Right atrium auricular region (tissue), 2 donors: ENCODE results near the gene ACACB. TPM values are rescaled to one million over a fixed set of nuclear protein-coding genes. Genes with fewer than 3 reads are reported as not detected.
A peak's percentile ranks its signal among the peaks of the same experiment; 100 is the strongest.

Source experiments
- DNase-seq: peaks from one replicate; pipeline ENCODE4 v3.0.0-alpha.2; 2019; ENCODE audit warnings: low spot score
- H3K27ac ChIP-seq, 2 donors: fragments of 200-600 bp; sonication (generic); 1 replicate in 1 of 2; 2 replicates in 1 of 2; pipeline ENCODE4 v1.5.1; 2016 to 2019
- H3K27me3 ChIP-seq, 2 donors: fragments of 200-600 bp; sonication (generic); one replicate each; pipeline versions ENCODE4 v1.5.1 to v1.6.0; 2017 to 2019
- H3K36me3 ChIP-seq: fragments of 200-600 bp; sonication (generic); one replicate; pipeline ENCODE4 v1.5.1; 2016
- H3K4me1 ChIP-seq, 2 donors: fragments of 200-600 bp; sonication (generic); one replicate each; pipeline versions ENCODE4 v1.5.1 to v1.6.0; 2017 to 2019
- H3K4me3 ChIP-seq, 2 donors: fragments of 200-600 bp; sonication (generic); 1 replicate in 1 of 2; 2 replicates in 1 of 2; pipeline ENCODE4 v1.5.1; 2017 to 2019; ENCODE audit warnings: mild to moderate bottlenecking in 1 of 2, moderate library complexity in 1 of 2
- H3K9me3 ChIP-seq, 2 donors: fragments of 200-600 bp; sonication (generic); one replicate each; pipeline ENCODE4 v1.5.1; 2019
- CTCF ChIP-seq, 2 donors: fragments of 200-600 bp; sonication (generic); IDR thresholded peaks; one replicate each; pipeline ENCODE4 v1.5.1; 2019; ENCODE audit warnings: antibody characterized with exemption in 2 of 2
- total RNA-seq, 2 donors: library from RNA; depleted of rRNA; stranded (reverse); fragments of >200 nt; gene quantifications; one replicate each; pipeline ENCODE4 v1.1.0, GENCODE V29; 2016

The ACACB gene
- total RNA-seq, 2 donors from 2014 or later = 76.8 to 104 TPM

DNA sequence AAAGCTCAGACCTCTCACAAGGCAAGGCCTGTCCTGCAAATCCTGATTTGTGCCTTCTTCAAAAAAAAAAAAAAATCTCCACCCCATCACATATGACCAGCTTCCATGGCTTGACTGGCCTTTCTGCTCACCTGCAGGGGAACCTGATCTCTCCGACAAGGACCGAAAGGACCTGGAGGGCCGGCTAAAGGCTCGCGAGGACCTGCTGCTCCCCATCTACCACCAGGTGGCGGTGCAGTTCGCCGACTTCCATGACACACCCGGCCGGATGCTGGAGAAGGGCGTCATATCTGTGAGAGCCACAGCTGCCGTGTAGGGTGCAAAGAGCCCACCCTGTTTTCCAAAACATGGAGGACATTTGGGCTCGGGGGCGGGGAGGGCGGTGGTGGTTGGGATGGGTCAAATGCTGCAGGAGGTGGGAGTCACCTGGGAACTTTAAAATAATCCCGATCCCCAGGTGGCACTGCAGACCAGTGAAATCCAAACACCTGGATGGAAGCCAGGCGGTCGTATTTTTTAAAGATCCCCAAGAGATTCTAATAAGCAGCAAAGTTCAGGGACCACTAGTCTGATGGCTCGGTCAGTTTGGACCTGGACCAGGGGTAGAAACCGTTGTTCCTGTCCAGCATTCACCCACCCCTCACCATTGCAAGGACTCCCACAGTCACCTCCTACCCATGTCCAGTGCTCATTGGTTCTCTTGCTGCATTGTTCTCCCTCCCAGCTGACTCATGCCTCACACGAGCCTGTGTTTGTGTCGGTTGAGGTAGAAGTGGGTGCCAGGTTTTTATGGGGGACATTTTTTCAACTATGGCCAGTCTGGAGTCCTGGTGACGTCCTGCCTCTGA, 147.9 kb downstream of the ACACB start:
- Histone ChIP-seq H3K4me1 (peaks cover 0 to 4% of the 10 kb centered on the region in 2 donors), H3K36me3 (peaks cover 82% of the 10 kb centered on the region), H3K9me3 (no peaks in the 10 kb centered on the region), H3K4me3 (no peak overlapping the region), H3K27ac (no peak overlapping the region), H3K27me3 (no peaks in the 10 kb centered on the region)
- TF ChIP-seq CTCF (IDR thresholded peaks at IDR 0.05) = peak; percentile 53 to 83
- peak; percentile 77 for DNase-seq

GRCh38 chr12:109264943-109265650, 148.7 kb downstream of the ACACB start:
- Histone ChIP-seq H3K27me3 (no peaks in the 10 kb centered on the region), H3K27ac (no peak overlapping the region), H3K36me3 (peaks cover 74% of the 10 kb centered on the region)

DNA sequence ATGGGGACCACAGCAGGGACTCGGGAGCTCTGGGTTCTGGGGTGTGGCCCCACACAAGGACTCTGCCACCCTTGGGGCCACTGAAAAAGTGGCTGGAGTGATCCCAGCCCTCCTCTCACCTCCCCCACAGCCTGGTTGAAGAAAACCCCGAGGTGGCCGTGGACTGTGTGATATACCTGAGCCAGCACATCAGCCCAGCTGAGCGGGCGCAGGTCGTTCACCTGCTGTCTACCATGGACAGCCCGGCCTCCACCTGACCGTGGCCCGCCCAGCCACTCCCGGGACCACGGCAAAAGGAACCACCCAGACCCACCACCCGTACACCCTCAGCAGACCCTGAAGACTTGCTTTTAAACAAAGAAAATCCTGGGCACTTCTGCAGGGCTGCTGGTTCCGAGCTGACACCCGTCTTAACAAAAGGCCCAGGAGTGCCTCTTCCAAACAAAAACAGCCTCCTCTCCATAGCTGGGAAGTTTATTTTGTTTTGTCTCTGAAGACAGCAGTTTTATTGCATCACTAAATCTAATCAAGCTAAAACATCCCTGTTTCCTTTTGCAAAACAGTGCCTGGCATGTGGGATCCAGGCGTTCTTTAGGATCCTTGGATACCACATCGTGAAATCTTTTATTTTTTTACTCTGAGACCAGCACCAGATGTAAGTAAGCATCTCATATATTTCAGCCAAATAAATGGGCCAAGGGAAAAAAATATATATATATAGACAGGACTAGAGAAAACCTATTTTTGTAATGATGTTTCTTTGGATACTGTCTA, 149.9 kb downstream of the ACACB start:
- no peak for DNase-seq
- Histone ChIP-seq H3K9me3 (no peaks in the 10 kb centered on the region), H3K36me3 (peaks cover 62% of the 10 kb centered on the region), H3K4me3 (no peak overlapping the region), H3K27ac (no peak overlapping the region), H3K4me1 (peaks cover 0 to 4% of the 10 kb centered on the region in 2 donors), H3K27me3 (no peaks in the 10 kb centered on the region)
- TF ChIP-seq CTCF (IDR thresholded peaks at IDR 0.05) = no peak

More at GRCh38 chr12:109264943-109265650, 148.7 kb downstream of the ACACB start:
- DNase-seq = no peak
- TF ChIP-seq CTCF (IDR thresholded peaks at IDR 0.05) = no peak
- H3K9me3 ChIP-seq = no peaks in the 10 kb centered on the region
- peaks cover 0 to 4% of the 10 kb centered on the region in 2 donors for H3K4me1 ChIP-seq
- H3K4me3 ChIP-seq = no peak overlapping the region

- Histone ChIP-seq H3K9me3 (no peaks in the 10 kb centered on the region), H3K4me3 (no peak overlapping the region), H3K27me3 (no peaks in the 10 kb centered on the region), H3K4me1 (peaks cover 0 to 4% of the 10 kb centered on the region in 2 donors), H3K27ac (no peak overlapping the region), H3K36me3 (peaks cover 52% of the 10 kb centered on the region)
- DNase-seq = no peak
- no peak for TF ChIP-seq CTCF (IDR thresholded peaks at IDR 0.05)
These were observed 151.0 kb downstream of the ACACB start for GRCh38 chr12:109267361-109267760.

GRCh38 chr12:109268896-109269295, 152.5 kb downstream of the ACACB start:
- H3K27ac ChIP-seq = no peak overlapping the region
- no peak for DNase-seq
- H3K36me3 ChIP-seq = peaks cover 39% of the 10 kb centered on the region
- H3K9me3 ChIP-seq = no peaks in the 10 kb centered on the region
- TF ChIP-seq CTCF (IDR thresholded peaks at IDR 0.05) = no peak
- H3K4me1 ChIP-seq = peaks cover 0 to 4% of the 10 kb centered on the region in 2 donors
- no peaks in the 10 kb centered on the region for H3K27me3 ChIP-seq
- no peak overlapping the region for H3K4me3 ChIP-seq
